Fibroblast of lung (primary cell): ENCODE results near the gene PCDH9. TPM values are rescaled to one million over a fixed set of nuclear protein-coding genes. Genes with fewer than 3 reads are reported as not detected.

ENCODE experiments used
- DNase-seq, 2 donors: peaks; one replicate each; pipeline versions ENCODE4 v3.0.0 to v3.0.0-alpha.2; 2010; ENCODE audit warnings: low read depth in 2 of 2
- H2AFZ ChIP-seq: 2 replicates; pipeline ENCODE4 v1.5.1; 2012; ENCODE audit warnings: low read length, control low read depth, inconsistent platforms
- H3K27ac ChIP-seq: 2 replicates; pipeline ENCODE4 v1.5.1; 2011; ENCODE audit warnings: low read length, control low read depth; ENCODE audit not compliant: insufficient read depth
- H3K27me3 ChIP-seq: 2 replicates; pipeline ENCODE4 v1.5.1; 2011; ENCODE audit warnings: mild to moderate bottlenecking, low read length; ENCODE audit not compliant: control insufficient read depth, insufficient read depth
- H3K36me3 ChIP-seq: 2 replicates; pipeline ENCODE4 v1.5.1; 2011; ENCODE audit warnings: low read length; ENCODE audit not compliant: control insufficient read depth, insufficient read depth
- H3K4me1 ChIP-seq: 2 replicates; pipeline ENCODE4 v1.5.1; 2011; ENCODE audit warnings: low read length; ENCODE audit not compliant: control insufficient read depth, insufficient read depth; ENCODE audit errors: extremely low read depth
- H3K4me2 ChIP-seq: 2 replicates; pipeline ENCODE4 v1.5.1; 2011; ENCODE audit warnings: low read length, control low read depth; ENCODE audit not compliant: insufficient read depth; ENCODE audit errors: extremely low read depth
- H3K4me3 ChIP-seq, 4 experiments: fragments of 200-600 bp in 1 of 4; sonication (generic) in 1 of 4; replicated peaks in 1 of 4; 2 replicates each; pipeline ENCODE4 v1.5.1; 2011 to 2016; ENCODE audit warnings: low read length in 4 of 4, low read depth in 3 of 4, mild to moderate bottlenecking in 3 of 4, control low read depth in 2 of 4, inconsistent platforms in 1 of 4, mixed read lengths in 1 of 4; ENCODE audit not compliant: insufficient read depth in 1 of 4; ENCODE audit errors: control extremely low read depth in 1 of 4
- H3K79me2 ChIP-seq: 2 replicates; pipeline ENCODE4 v1.5.1; 2012; ENCODE audit warnings: mild to moderate bottlenecking, low read length, inconsistent platforms; ENCODE audit not compliant: control insufficient read depth, insufficient read depth
- H3K9ac ChIP-seq: 2 replicates; pipeline ENCODE4 v1.5.1; 2011; ENCODE audit warnings: mild to moderate bottlenecking, low read length, control low read depth; ENCODE audit not compliant: insufficient read depth
- H3K9me3 ChIP-seq: 2 replicates; pipeline ENCODE4 v1.5.1; 2012; ENCODE audit warnings: low read depth, low read length; ENCODE audit not compliant: control insufficient read depth, insufficient read depth
- H4K20me1 ChIP-seq: 2 replicates; pipeline ENCODE4 v1.5.1; 2011; ENCODE audit warnings: low read length; ENCODE audit not compliant: control insufficient read depth, insufficient read depth; ENCODE audit errors: extremely low read depth
- EZH2 ChIP-seq: IDR thresholded peaks from 2 replicates; pipeline ENCODE4 v1.5.1; 2012; ENCODE audit warnings: low read length, control low read depth, mild to moderate bottlenecking; ENCODE audit errors: missing control alignments
- polyA plus RNA-seq, 2 donors: library from polyadenylated mRNA; depleted of rRNA in 1 of 2; stranded (reverse) in 1 of 2; unstranded in 1 of 2; fragments of >200 nt; gene quantifications; 2 replicates each; pipeline ENCODE4 v1.2.1, GENCODE V29; 2011 to 2012; ENCODE audit warnings: missing spikeins in 1 of 2
- total RNA-seq: library from RNA; depleted of rRNA; stranded (reverse); fragments of >200 nt; gene quantifications from 2 replicates; pipeline ENCODE4 v1.2.1, GENCODE V29; 2014
- TF ChIP-seq, protein P1 (sequence below), 2 donors: IDR thresholded peaks in 1 of 2; conservative IDR thresholded peaks in 1 of 2; 1 replicate in 1 of 2; 2 replicates in 1 of 2; pipeline ENCODE4 v1.5.1; 2011 to 2012; ENCODE audit warnings: low read length in 2 of 2, control low read depth in 1 of 2, inconsistent platforms in 1 of 2, low read depth in 1 of 2, mild to moderate bottlenecking in 1 of 2

Gene PCDH9
- total and polyA plus RNA-seq, 2 donors (not counting 1 experiment from before 2014, with no cell fraction given): 0.50 to 0.67 TPM

DNA sequence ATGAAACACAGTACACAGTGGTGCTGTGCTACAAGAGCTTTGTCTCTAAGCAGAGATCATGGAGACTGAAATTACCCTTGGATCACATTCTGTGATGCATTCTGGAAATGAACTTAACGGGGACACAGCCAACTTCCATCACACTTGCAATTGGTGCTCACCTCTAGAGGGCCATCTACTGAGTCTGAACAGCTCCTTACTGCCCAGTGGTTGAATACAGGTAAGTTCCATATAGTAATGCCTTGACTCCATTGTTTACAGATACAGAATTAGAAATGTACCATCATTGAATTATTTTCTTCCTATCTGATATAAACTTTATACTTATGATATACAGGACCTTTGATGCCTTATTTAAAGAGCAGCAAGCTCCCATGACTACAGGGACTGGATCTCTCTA is 686.4 kb downstream of the PCDH9 start:
- Histone ChIP-seq H3K4me2 (no peak overlapping the region), H4K20me1 (no peaks in the 10 kb centered on the region), H3K27me3 (no peaks in the 10 kb centered on the region), H3K36me3 (no peaks in the 10 kb centered on the region), H3K4me3 (no peak overlapping the region), H3K79me2 (no peaks in the 10 kb centered on the region), H3K4me1 (no peaks in the 10 kb centered on the region), H3K9me3 (no peaks in the 10 kb centered on the region), H2AFZ (no peak overlapping the region), H3K27ac (no peak overlapping the region), H3K9ac (no peak overlapping the region)
- TF ChIP-seq EZH2: no peak
- TF ChIP-seq, protein P1, sequence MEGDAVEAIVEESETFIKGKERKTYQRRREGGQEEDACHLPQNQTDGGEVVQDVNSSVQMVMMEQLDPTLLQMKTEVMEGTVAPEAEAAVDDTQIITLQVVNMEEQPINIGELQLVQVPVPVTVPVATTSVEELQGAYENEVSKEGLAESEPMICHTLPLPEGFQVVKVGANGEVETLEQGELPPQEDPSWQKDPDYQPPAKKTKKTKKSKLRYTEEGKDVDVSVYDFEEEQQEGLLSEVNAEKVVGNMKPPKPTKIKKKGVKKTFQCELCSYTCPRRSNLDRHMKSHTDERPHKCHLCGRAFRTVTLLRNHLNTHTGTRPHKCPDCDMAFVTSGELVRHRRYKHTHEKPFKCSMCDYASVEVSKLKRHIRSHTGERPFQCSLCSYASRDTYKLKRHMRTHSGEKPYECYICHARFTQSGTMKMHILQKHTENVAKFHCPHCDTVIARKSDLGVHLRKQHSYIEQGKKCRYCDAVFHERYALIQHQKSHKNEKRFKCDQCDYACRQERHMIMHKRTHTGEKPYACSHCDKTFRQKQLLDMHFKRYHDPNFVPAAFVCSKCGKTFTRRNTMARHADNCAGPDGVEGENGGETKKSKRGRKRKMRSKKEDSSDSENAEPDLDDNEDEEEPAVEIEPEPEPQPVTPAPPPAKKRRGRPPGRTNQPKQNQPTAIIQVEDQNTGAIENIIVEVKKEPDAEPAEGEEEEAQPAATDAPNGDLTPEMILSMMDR (conservative IDR thresholded peaks at IDR 0.05 in 1 of 2, IDR thresholded peaks at IDR 0.05 in 1 of 2; ENCODE audit: low read depth in 1 of 2, low read length in 2 of 2): no peak
- DNase-seq: no peak

DNA sequence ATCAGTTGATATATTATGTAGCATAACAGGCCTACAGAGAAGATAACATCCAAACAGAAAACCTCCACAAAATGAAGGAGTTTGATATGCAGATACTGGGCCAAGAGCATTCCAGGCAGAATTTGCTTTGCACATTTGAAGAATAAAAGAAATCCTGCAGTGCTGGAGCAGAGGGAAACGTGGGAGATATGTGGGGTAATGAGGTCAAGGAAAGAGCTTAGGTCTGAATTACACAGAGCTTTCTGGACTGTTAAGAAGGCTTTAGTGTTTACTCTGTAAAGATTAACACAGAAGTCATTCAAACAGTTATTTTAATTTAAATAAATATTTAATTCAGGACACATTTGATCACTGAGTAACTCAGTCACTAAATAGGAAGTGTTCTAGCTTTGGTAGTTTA is 692.7 kb downstream of the PCDH9 start:
- no peaks in the 10 kb centered on the region for H3K9me3 ChIP-seq
- no peaks in the 10 kb centered on the region for H4K20me1 ChIP-seq
- TF ChIP-seq EZH2: no peak
- TF ChIP-seq, protein P1 (conservative IDR thresholded peaks at IDR 0.05 in 1 of 2, IDR thresholded peaks at IDR 0.05 in 1 of 2; ENCODE audit: low read depth in 1 of 2, low read length in 2 of 2): no peak
- DNase-seq: no peak
- no peaks in the 10 kb centered on the region for H3K4me1 ChIP-seq
- H3K27me3 ChIP-seq: no peaks in the 10 kb centered on the region
- no peak overlapping the region for H2AFZ ChIP-seq
- no peaks in the 10 kb centered on the region for H3K79me2 ChIP-seq
- no peak overlapping the region for H3K4me2 ChIP-seq
- H3K36me3 ChIP-seq: no peaks in the 10 kb centered on the region
- H3K27ac ChIP-seq: no peak overlapping the region
- no peak overlapping the region for H3K4me3 ChIP-seq
- no peak overlapping the region for H3K9ac ChIP-seq

DNA sequence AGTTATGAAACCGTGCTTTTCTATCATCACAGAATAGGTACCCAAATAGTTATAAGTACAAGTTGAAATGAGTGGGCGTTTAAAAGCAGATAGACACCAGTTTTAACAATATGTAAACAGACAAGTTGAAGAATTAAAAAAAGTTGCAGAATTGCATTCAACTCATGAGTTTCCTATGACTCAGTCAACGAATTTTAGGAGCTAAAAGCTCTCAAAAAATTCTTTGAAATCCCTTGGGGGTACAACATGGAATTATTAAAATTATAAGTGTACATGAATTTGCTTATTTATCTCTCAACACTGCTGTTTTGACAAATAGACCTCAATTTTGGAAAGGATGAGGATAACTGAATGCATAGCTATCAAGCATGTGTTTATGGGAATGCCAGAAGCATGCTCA is 693.4 kb downstream of the PCDH9 start:
- no peak for TF ChIP-seq EZH2
- TF ChIP-seq, protein P1 (conservative IDR thresholded peaks at IDR 0.05 in 1 of 2, IDR thresholded peaks at IDR 0.05 in 1 of 2; ENCODE audit: low read depth in 1 of 2, low read length in 2 of 2): no peak
- H3K27me3 ChIP-seq: no peaks in the 10 kb centered on the region
- no peaks in the 10 kb centered on the region for H3K4me1 ChIP-seq
- H3K79me2 ChIP-seq: no peaks in the 10 kb centered on the region
- no peak overlapping the region for H2AFZ ChIP-seq
- no peak for DNase-seq
- H3K9ac ChIP-seq: no peak overlapping the region
- H3K36me3 ChIP-seq: no peaks in the 10 kb centered on the region
- no peak overlapping the region for H3K27ac ChIP-seq
- no peak overlapping the region for H3K4me3 ChIP-seq
- no peaks in the 10 kb centered on the region for H3K9me3 ChIP-seq
- no peaks in the 10 kb centered on the region for H4K20me1 ChIP-seq
- no peak overlapping the region for H3K4me2 ChIP-seq
